HEK293 (cell line): ENCODE measurements around the gene KBTBD13.

Experiments used
- CTCF ChIA-PET: fragments of 350-600 bp; formaldehyde crosslinking; extraction: SDS; loops from one replicate; lab custom pipeline; 2021; ENCODE audit warnings: antibody characterized with exemption; lab: Yijun Ruan, JAX
- POLR2A ChIA-PET: fragments of 300-600 bp; formaldehyde crosslinking; extraction: SDS; loops from one replicate; lab custom pipeline; 2020; ENCODE audit warnings: antibody characterized with exemption, inconsistent platforms; lab: Yijun Ruan, JAX
- H3K27ac ChIP-seq: fragments of 200-500 bp; sonication (Bioruptor generic); 2 replicates; pipeline ENCODE4 v1.5.1; 2014; ENCODE audit warnings: low read depth, low read length, control low read depth, inconsistent platforms; ENCODE audit errors: extremely low read depth
- H3K36me3 ChIP-seq, 2 experiments: fragments of 200-500 bp in 1 of 2; sonication (Bioruptor generic) in 1 of 2; 1 replicate in 1 of 2; 2 replicates in 1 of 2; pipeline ENCODE4 v1.5.1; 2014 to 2017; ENCODE audit warnings: inconsistent platforms in 2 of 2, low read length in 2 of 2; ENCODE audit not compliant: control insufficient read depth in 2 of 2, insufficient read depth in 1 of 2
- H3K4me1 ChIP-seq: fragments of 200-500 bp; sonication (Bioruptor generic); 2 replicates; pipeline ENCODE4 v1.5.1; 2014; ENCODE audit warnings: mild to moderate bottlenecking, low read length, inconsistent platforms; ENCODE audit not compliant: control insufficient read depth, insufficient read depth
- H3K4me3 ChIP-seq: 2 replicates; pipeline ENCODE4 v1.5.1; 2011; ENCODE audit warnings: low read depth, mild to moderate bottlenecking, control low read depth, low read length, moderate library complexity
- H3K9me3 ChIP-seq: fragments of 200-500 bp; sonication (Bioruptor generic); 2 replicates; pipeline ENCODE4 v1.5.1; 2014; ENCODE audit warnings: low read depth, low read length, inconsistent platforms; ENCODE audit not compliant: control insufficient read depth, insufficient read depth
- EGR2 ChIP-seq: fragments of 450-650 bp; formaldehyde crosslinking; IDR thresholded peaks from 2 replicates; pipeline ENCODE4 v1.5.1; 2016; ENCODE audit warnings: low read depth, missing biosample characterization, missing genetic modification characterization
- KLF9 ChIP-seq: fragments of 450-650 bp; formaldehyde crosslinking; IDR thresholded peaks from 2 replicates; pipeline ENCODE4 v1.5.1; 2016; ENCODE audit warnings: missing biosample characterization, missing genetic modification characterization, low read depth
- MEIS1 ChIP-seq: sonication (generic); formaldehyde crosslinking; IDR thresholded peaks from 2 replicates; pipeline ENCODE4 v1.8.1; 2022; ENCODE audit warnings: missing genetic modification reagents, mild to moderate bottlenecking, borderline replicate concordance
- SCRT2 ChIP-seq: fragments of 450-650 bp; formaldehyde crosslinking; IDR thresholded peaks from 2 replicates; pipeline ENCODE4 v1.5.1; 2016; ENCODE audit warnings: missing biosample characterization, missing genetic modification characterization
- YY1 ChIP-seq: fragments of 450-650 bp; formaldehyde crosslinking; IDR thresholded peaks from 2 replicates; pipeline ENCODE4 v1.5.1; 2018; ENCODE audit warnings: missing biosample characterization, missing genetic modification characterization
- ZBTB48 ChIP-seq: fragments of 450-650 bp; formaldehyde crosslinking; IDR thresholded peaks from 2 replicates; pipeline ENCODE4 v1.5.1; 2016; ENCODE audit warnings: missing biosample characterization, missing genetic modification characterization
- ZFP3 ChIP-seq: fragments of 450-650 bp; formaldehyde crosslinking; IDR thresholded peaks from 2 replicates; pipeline ENCODE4 v1.5.1; 2016; ENCODE audit warnings: low read depth, missing biosample characterization, missing genetic modification characterization
- ZNF16 ChIP-seq: fragments of 450-650 bp; formaldehyde crosslinking; IDR thresholded peaks from 2 replicates; pipeline ENCODE4 v1.5.1; 2016; ENCODE audit warnings: low read depth, missing biosample characterization, missing genetic modification characterization
- ZNF211 ChIP-seq: fragments of 450-650 bp; formaldehyde crosslinking; IDR thresholded peaks from 2 replicates; pipeline ENCODE4 v1.5.1; 2016; ENCODE audit warnings: low read depth, missing biosample characterization, missing genetic modification characterization
- ZNF292 ChIP-seq: fragments of 450-650 bp; formaldehyde crosslinking; IDR thresholded peaks from 2 replicates; pipeline ENCODE4 v1.5.1; 2016; ENCODE audit warnings: low read depth, missing biosample characterization, missing genetic modification characterization, borderline replicate concordance
- ZNF350 ChIP-seq: fragments of 450-650 bp; formaldehyde crosslinking; IDR thresholded peaks from 2 replicates; pipeline ENCODE4 v1.5.0; 2017; ENCODE audit warnings: missing biosample characterization, mild to moderate bottlenecking, missing genetic modification characterization
- ZNF366 ChIP-seq: fragments of 450-650 bp; formaldehyde crosslinking; conservative IDR thresholded peaks from 2 replicates; pipeline ENCODE4 v1.5.1; 2016; ENCODE audit warnings: missing biosample characterization, missing genetic modification characterization
- ZNF404 ChIP-seq: fragments of 450-650 bp; formaldehyde crosslinking; IDR thresholded peaks from 2 replicates; pipeline ENCODE4 v1.5.1; 2017; ENCODE audit warnings: missing biosample characterization, missing genetic modification characterization
- ZNF426 ChIP-seq: fragments of 450-650 bp; formaldehyde crosslinking; IDR thresholded peaks from 2 replicates; pipeline ENCODE4 v1.5.1; 2017; ENCODE audit warnings: missing biosample characterization, missing genetic modification characterization, mild to moderate bottlenecking, inconsistent platforms, moderate library complexity
- ZNF473 ChIP-seq: fragments of 450-650 bp; formaldehyde crosslinking; IDR thresholded peaks from 2 replicates; pipeline ENCODE4 v1.5.1; 2017; ENCODE audit warnings: missing biosample characterization, missing genetic modification characterization
- ZNF792 ChIP-seq: fragments of 450-650 bp; formaldehyde crosslinking; IDR thresholded peaks from 2 replicates; pipeline ENCODE4 v1.5.1; 2016; ENCODE audit warnings: missing biosample characterization, missing genetic modification characterization
- ZSCAN4 ChIP-seq: fragments of 450-650 bp; formaldehyde crosslinking; IDR thresholded peaks from 2 replicates; pipeline ENCODE4 v1.5.1; 2017; ENCODE audit warnings: missing biosample characterization, missing genetic modification characterization
- TF ChIP-seq, protein P1 (sequence below): fragments of 450-650 bp; formaldehyde crosslinking; IDR thresholded peaks from 2 replicates; pipeline ENCODE4 v1.5.1; 2017; ENCODE audit warnings: missing biosample characterization, mild to moderate bottlenecking, missing genetic modification characterization, moderate library complexity
- TF ChIP-seq, protein P2 (sequence below): fragments of 450-650 bp; formaldehyde crosslinking; IDR thresholded peaks from 2 replicates; pipeline ENCODE4 v1.5.1; 2016; ENCODE audit warnings: missing biosample characterization, missing genetic modification characterization

KBTBD13 gene

DNA sequence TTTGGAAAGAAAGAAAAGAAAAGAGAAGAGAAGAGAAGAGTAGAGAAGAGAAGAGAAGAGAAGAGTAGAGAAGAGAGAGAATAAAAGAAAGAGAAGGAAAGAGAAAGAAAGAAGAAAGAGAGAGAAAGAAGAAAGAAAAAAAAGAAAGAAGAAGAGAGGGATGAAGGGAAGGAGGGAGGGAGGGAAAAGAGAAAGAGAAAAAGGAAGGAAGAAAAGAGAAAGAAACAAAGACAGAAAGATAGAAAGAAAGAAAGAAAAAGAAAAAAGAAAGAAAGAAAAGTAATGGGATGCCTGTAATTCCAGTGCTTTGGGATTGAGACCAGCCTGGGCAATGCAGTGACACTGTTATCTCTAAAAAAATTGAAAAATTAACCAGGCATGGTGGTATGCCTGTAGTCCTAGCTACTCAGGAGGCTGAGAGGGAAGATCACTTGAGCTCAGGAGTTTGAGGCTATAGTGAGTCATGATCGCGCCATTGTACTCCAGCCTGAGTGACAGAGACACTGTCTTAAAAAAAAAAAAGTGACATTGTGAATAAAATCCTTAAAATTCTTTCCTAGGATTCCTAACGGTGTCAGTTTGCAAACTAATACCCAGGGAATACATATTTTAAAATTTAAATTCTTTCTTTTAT lies 10.4 kb upstream of the KBTBD13 start:
- CTCF ChIA-PET, result interaction anchor here (0.6 to 1.4 kb wide), 4 partner anchors 11 to 345 kb away, joined by 4 to 6 read pairs (median 5); no protein-coding TSS in a partner anchor
- Histone ChIP-seq H3K4me1 (no peaks in the 10 kb centered on the region), H3K27ac (no peak overlapping the region), H3K9me3 (no peaks in the 10 kb centered on the region), H3K36me3 (no peaks in the 10 kb centered on the region), H3K4me3 (no peak overlapping the region)
- TF ChIP-seq ZNF792 (no peak), ZSCAN4 (tag by site-specific recombination) (no peak), ZNF350 (no peak), ZNF426 (tag by site-specific recombination) (no peak), ZNF292 (tag by site-specific recombination) (no peak), ZNF366 (tag by site-specific recombination) (peak; percentile 90), ZNF404 (tag by site-specific recombination) (no peak)
- TF ChIP-seq, protein P1, sequence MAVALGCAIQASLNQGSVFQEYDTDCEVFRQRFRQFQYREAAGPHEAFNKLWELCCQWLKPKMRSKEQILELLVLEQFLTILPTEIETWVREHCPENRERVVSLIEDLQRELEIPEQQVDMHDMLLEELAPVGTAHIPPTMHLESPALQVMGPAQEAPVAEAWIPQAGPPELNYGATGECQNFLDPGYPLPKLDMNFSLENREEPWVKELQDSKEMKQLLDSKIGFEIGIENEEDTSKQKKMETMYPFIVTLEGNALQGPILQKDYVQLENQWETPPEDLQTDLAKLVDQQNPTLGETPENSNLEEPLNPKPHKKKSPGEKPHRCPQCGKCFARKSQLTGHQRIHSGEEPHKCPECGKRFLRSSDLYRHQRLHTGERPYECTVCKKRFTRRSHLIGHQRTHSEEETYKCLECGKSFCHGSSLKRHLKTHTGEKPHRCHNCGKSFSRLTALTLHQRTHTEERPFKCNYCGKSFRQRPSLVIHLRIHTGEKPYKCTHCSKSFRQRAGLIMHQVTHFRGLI (tag by site-specific recombination), result no peak
- POLR2A ChIA-PET, result interaction anchor here (0.7 kb wide), 1 partner anchor 222 kb away, joined by 3 read pairs; no protein-coding TSS in a partner anchor

DNA sequence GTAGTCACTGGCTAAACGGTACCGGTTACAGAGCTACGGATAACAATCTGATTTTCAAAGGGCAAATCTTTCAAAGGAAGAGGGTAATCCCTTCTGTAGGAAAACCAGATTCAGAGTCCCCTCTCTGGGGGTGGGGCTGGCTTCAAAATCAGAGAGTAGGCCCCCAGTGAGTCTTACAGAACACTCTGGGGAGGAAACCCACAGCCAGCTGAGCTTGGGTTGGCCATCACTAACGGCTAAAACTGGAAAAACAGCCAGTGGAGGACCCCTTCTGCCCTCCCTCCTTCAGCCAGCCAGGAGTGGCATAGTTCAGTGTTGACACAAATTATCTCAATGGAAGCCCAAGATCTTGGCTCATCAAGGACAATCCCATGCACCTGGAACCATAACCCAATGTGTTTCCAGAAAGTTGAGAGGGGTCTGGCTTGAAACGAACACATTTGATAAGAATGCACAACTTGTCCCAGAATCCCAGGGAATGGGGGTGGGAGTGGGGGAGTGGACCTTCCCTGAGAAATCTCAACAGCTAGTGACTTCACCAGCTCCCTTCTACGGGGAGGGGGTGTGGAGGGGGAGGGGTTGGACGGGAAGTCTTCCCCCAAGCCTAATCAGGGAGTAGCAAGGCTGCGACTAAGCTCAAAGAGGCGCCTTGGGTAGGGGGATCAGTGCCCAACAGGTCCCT lies 9.8 kb upstream of the KBTBD13 start:
- Histone ChIP-seq H3K27ac (no peak overlapping the region), H3K36me3 (no peaks in the 10 kb centered on the region), H3K4me1 (no peaks in the 10 kb centered on the region), H3K9me3 (no peaks in the 10 kb centered on the region), H3K4me3 (no peak overlapping the region)
- CTCF ChIA-PET, result interaction anchor here (0.6 to 1.4 kb wide), 3 partner anchors 12 to 251 kb away, joined by 4 to 6 read pairs (median 4); no protein-coding TSS in a partner anchor
- TF ChIP-seq ZNF16 (tag by site-specific recombination) (no peak), EGR2 (no peak), SCRT2 (tag by site-specific recombination) (no peak), ZFP3 (no peak), YY1 (tag by site-specific recombination) (no peak), KLF9 (tag by site-specific recombination) (no peak), ZNF473 (tag by site-specific recombination) (no peak), ZBTB48 (tag by site-specific recombination) (no peak), MEIS1 (no peak), ZNF211 (no peak)
- TF ChIP-seq, protein P2, sequence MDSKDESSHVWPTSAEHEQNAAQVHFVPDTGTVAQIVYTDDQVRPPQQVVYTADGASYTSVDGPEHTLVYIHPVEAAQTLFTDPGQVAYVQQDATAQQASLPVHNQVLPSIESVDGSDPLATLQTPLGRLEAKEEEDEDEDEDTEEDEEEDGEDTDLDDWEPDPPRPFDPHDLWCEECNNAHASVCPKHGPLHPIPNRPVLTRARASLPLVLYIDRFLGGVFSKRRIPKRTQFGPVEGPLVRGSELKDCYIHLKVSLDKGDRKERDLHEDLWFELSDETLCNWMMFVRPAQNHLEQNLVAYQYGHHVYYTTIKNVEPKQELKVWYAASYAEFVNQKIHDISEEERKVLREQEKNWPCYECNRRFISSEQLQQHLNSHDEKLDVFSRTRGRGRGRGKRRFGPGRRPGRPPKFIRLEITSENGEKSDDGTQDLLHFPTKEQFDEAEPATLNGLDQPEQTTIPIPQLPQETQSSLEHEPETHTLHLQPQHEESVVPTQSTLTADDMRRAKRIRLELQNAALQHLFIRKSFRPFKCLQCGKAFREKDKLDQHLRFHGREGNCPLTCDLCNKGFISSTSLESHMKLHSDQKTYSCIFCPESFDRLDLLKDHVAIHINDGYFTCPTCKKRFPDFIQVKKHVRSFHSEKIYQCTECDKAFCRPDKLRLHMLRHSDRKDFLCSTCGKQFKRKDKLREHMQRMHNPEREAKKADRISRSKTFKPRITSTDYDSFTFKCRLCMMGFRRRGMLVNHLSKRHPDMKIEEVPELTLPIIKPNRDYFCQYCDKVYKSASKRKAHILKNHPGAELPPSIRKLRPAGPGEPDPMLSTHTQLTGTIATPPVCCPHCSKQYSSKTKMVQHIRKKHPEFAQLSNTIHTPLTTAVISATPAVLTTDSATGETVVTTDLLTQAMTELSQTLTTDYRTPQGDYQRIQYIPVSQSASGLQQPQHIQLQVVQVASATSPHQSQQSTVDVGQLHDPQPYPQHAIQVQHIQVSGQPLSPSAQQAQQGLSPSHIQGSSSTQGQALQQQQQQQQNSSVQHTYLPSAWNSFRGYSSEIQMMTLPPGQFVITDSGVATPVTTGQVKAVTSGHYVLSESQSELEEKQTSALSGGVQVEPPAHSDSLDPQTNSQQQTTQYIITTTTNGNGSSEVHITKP (tag by site-specific recombination), result no peak
- POLR2A ChIA-PET, result no interaction called here
